HG02588 (cell line): Measurements from ENCODE around the gene ELANE.
"Not testable (repeated sequence)": the region's sequence is repeated elsewhere in the genome, so short reads cannot be mapped to it uniquely, and the experiment has no call there.

Experiments used
- ATAC-seq: cut with Tn5 transposase; IDR thresholded peaks from one replicate; pipeline ENCODE4 v1.9.1; 2021; ENCODE audit warnings: mild to moderate bottlenecking, moderate library complexity; ENCODE audit not compliant: unreplicated experiment

The ELANE gene

DNA sequence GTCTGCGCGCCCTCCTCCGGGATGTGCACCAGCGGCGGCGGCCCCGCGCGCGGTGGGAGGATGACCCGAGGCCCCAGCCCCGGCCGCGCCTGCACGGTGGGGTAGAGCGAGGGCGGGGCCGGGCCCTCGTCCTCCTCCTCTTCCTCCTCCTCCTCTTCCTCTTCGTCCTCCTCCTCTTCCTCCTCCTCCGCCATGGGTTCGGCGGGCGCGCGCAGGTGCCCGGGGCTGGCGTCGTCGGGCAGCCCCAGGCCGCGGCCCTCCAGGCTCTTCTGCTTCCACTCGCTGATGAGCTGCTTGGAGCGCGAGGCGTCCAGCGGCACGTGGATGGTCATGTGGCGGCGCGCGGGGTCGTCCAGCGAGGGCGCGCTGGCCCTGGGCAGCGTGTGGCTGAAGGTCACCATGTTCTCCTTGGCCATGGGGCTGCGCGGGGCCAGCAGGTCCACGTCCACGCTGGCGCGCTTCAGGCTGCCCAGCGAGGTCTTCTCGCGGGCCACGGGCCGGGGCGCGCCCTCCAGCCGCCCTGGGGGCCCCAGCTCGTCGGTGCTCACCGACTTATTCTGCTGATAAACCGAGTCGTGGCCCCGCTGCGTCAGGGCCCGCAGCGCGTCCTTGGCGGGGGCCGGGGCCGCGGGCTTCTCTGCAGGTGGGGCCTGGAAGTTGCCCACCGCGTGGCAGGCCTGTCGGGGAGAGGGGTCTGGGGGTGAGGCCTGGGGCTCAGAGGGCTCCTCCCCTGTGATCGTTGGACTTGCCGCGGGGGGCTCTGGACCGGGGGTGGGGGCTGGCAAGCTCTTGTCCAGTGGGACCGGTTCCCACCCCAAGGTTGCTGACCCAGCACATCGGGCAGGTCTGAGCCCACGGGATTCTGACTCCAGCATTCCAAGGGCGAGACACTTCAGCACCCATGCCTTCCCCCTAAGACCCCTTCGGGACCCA, 38.6 kb upstream of the ELANE start:
- ATAC-seq: no peak

DNA sequence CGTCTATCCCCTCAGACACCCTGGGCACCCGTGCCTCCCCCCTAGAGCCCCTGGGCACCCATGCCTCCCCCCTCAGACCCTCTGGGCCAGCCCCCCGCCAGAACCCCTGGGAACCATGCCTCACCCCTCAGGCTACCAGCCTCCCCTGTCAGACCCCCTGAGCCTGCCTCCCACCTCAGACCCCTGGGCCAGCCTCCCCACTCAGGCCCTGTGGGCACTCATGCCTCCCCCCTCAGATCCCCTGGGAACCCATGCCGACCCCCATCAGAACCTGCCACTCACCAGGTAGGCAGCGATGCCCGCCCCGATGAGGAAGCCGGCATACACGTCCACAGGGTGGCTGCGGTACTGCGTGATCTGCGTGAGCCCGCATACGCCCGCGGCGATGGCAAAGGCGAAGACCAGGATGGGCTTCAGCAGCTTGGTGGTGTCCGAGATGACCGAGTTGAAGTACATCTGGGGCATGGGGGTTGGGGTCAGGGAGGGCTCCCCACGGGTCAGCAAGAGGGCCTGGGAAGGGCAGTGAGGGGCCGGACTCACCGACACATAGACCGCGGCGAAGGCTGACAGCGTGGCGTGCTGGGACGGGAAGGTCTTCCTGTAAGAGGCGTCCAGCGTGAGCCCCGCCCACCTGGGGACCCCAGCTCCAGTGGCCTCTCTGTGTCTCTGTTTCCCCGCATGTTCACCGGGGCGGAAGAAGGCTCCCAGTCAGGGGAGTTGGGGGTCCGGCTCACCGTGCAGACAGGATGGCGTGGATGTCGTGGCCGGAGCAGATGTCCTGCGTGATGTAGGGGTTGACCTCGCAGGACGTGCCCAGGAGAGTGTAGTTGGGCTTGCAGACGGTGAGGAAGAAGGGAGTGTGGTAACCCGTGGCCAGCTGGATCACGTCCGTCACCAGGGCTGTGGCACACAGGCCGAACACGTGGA, 37.7 kb upstream of the ELANE start:
- ATAC-seq: no peak

DNA sequence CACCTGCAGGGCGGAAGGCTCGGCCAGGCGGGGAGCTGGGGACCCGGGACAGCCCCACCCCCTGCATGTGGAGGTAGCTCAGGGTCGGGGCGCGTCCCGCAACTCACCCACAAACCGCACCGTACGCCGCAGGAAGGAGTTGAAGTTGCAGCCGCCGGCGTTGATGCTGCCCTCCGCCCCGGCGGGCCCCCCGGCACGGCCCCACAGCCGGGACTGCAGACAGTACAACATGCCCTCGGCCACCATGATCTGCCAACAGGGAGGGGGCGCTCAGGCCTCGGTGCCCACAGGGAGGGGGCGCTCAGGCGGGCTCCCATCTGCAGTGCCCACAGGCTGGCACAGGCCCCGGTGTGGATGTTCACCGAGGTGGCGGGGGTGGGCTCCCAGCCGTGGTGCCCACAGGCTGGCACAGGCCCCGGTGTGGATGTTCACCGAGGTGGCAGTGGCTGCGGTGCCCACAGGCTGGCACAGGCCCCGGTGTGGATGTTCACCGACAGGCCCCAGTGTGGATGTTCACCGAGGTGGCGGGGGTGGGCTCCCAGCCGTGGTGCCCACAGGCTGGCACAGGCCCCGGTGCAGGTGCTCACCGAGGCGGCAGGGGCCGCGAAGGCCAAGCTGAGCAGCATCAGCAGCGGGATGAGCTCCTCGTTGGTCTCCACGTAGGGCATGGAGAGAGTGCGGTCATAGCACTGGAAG, 36.9 kb upstream of the ELANE start:
- no peak for ATAC-seq

DNA sequence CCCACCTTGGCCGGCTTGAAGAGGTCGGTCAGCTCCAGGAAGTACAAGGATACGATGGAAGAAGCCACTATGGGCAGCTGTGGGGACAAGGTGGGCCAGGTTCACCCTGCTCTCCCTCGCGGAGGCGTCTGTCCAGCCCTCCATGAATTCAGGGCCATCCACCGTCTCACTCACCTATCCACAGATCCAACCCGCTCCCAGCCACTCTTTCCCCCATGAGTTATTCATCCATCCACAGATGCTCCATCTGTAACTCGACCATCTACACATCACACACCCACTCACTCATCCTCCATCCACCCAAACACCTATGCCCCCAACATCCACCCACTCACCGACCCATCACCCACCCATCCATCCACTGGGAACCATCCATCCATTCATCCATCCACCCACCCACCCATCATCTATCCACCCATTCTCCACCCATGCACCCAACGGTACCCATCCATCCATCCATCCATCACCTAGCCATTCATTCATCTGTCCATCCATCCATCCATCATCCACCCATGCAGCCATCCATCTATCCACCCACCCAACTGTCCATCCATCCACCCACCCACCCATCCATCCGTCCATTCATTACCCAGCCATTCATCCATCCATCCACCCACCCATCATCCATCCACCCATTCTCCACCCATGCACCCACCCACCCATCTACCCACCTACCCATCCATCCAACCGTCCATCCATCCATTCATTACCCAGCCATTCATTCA, 36.2 kb upstream of the ELANE start:
- no peak for ATAC-seq

DNA sequence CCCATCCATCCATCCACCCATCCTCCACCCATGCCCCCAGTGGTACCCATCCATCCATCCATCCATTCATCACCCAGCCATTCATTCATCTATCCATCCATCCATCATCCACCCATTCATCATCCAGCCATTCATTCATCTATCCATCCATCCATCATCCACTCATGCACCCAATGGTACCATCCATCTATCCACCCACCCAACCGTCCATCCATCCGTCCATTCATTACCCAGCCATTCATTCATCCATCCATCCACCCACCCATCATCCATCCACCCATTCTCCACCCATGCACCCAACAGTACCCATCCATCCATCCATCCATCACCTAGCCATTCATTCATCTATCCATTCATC, 35.6 kb upstream of the ELANE start:
- ATAC-seq: no peak

DNA sequence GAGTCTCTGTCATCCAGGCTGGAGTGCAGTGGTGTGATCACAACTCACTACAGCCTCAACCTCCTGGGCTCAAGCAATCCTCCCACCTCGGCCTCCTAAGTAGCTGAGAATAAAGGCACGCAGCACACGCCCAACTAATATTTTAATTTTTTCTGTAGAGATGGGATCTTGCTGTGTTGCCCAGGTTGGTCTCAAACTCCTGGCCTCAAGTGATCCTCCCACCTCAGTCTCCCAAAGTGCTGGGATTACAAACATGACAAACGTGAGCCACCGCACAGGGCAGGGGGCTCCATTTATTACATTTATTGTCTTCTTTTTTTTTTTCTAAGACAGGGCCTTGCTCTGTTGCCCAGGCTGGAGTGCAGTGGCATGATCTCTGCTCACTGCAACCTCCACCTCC, 31.9 kb upstream of the ELANE start:
- ATAC-seq: not testable (repeated sequence)

DNA sequence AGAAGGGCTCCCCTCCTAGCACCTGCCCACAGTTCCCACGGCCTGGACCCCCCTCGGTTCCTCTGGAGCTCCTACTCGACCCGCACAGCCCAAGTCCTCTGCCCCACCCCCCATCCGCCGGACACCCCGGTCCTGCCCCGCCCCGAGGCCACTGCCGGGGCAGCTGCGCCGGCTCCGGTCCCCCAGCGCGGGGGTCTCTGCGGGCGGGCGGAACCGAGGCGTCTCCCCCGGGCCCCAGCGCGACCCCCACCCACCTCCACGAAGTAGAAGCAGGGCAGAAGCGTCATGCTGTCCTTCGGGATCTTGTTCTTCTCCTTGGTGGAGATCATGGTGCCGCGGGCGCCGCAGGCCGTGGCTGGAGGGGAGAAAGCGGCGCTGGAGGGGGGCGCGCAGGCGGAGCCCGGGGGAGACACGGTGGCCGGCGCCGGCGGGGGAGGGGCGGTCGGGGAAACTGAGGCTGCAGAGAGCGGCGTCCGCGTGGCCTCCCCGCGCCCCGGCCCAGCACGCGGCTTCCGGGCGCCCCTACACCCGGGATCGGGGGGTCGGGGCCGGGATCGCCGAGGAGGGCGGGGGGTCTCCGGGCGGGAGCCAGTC, 30.8 kb upstream of the ELANE start:
- ATAC-seq: no peak

DNA sequence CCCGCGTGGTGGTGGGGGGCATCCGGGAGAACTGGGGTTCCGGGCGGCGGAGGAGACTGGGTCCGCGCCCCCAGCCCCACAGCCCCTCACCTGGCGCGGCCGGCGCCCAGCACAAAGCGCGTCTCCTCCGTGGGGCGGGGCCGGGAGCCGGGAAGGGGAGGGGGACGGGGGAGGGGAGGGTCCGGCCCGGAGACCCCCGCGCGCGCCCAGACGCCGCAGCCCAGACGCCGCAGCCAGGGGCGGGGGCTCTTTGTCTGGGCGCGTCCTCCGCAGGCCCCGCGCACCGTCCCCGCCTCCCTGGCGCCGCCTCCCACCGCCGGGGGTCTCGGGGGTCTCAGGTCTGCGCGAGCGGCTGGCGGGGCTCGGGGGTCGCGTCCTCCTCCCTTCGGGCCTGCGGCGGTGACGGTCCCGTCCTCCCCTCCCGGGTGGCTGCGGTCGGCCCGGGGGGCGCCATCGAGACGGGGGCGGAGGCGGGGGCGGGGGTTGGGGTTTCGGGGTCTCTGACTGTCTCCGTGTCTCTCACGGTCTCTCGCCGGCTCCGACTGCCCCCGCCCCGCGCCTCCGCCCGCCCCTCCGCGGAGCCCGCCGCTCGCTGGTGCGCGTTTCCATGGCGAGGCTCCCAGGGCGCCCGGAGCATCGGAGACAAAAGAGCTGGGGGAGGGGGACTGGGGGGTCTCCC, 30.1 kb upstream of the ELANE start, which contains the start of gene PLPPR3:
PLPPR3 (minus strand) TSS at position 131 of the 679 bp plus-strand sequence. CDS start 396 bp downstream, outside the sequence.
- ATAC-seq: no peak

DNA sequence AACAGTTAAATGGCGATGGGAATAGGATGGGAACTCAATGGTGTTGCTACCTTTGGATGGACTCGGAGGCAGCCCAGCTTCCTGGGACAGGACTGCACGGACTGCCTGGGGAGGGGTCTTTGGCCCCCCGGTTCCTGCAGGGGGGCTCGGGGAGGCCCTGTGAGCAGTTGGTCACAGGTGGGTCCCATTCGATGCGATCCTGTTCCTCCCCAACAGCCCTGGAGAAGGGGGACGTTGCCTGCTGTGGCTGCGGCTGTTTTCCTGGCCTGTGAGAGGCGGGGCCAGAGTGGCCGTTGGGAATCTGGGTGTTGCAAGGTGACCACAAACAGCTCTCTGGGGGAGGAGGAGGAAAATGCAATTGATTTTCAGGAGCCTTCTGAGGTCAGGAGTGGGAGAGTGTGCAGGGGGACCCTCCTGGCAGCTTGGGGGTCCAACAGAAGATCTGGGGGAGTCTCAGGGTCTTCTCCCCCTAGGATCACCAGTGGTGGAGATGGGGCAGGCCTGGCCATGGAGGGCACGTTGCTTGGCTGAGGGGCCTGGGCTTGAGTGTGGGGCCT, 28.5 kb upstream of the ELANE start:
- ATAC-seq: no peak

DNA sequence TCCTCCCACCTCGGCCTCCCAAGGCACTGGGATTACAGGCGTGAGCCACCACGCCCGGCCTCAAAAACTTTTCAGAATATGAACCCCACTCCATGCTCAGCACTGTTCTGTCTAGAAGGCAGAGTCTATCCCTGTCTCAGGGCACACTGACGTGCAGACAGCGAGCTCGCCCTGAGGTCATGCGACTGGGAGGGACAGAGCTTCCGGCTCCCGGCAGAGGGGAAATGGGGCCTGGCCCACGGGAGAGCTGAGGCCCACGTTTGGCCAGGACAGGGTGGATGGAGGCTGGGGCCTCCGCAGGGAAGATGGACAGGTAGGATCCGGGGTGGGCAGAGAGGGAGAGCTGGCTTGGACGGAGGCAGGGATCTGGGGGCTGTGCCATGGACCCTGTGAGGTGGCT, 27.2 kb upstream of the ELANE start:
- no peak for ATAC-seq

DNA sequence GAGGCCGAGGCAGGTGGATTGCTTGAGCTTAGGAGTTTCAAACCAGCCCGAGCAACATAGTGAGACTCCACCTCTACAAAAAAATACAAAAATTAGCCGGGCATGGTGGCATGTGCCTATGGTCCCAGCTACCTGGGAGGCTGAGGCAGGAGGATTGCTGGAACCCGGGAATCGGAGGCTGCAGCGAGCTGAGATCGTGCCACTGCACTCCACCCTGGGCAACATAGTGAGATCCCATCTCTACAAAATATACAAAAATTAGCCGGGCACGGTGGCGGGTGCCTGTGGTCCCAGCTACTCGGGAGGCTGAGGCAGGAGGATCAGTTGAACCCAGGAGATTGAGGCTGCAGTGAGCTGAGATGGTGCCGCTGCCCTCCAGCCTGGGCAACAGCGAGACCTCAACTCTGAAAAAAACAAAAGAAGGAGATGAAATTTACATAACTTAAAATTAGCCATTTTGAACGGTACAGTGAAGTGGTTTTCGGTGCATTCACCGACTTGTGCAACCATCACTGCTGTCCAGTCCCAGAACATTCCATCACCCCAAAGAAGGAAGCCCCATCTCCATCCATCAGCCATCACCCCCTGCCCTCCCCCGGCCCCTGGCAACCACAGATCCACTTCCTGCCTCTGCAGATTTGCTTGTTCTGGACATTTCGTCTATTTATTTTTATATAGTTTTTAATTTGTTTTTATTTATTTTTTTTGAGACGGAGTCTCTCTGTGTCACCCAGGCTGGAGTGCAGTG, 26.0 kb upstream of the ELANE start:
- ATAC-seq: no peak

DNA sequence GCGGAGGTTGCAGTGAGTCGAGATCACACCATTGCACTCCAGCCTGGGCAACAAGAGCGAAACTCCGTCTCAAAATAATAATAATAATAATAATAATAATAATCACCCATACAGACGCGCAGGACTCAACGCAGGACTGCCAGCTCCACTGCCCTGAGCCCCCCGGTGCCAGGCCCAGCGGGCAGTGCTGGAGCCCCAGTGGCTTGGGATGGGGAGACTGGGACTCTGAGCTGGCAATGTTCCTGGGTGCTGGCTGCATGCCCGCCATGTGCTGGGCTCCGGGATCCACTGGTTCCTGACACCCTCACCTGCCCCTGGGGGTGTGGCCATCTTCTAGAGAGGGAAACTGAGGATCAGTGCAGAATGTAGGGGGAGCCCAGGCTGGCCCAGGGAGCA, 24.8 kb upstream of the ELANE start:
- no peak for ATAC-seq

DNA sequence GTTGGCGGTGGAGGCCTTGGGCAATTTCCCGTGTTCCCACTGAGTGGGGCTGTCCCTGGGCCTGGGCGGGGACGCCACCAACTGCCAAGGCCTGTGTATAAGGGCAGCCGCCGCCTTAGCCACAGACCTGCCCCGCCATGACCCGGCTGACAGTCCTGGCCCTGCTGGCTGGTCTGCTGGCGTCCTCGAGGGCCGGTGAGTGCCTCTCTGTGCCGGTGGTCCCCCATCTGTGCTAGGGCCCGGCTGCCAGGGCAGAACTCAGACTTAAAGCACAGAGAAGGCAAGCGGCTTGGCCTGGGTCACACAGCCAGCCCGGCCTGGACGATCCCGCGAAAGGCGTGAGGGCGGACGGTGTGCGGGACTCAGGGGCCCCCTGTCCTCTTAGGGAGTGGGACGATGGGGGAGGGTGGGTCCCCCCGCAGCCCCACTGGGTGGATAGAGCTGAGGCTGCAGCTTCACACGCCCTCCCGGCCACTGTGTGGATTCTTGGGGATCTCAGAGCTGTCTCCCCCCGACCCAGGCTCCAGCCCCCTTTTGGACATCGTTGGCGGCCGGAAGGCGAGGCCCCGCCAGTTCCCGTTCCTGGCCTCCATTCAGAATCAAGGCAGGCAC, 24.3 kb upstream of the ELANE start, which contains the start of gene AZU1:
AZU1 (plus strand) TSS at position 128 of the 612 bp plus-strand sequence; CDS start at position 138, 10 bp downstream.
- no peak for ATAC-seq

DNA sequence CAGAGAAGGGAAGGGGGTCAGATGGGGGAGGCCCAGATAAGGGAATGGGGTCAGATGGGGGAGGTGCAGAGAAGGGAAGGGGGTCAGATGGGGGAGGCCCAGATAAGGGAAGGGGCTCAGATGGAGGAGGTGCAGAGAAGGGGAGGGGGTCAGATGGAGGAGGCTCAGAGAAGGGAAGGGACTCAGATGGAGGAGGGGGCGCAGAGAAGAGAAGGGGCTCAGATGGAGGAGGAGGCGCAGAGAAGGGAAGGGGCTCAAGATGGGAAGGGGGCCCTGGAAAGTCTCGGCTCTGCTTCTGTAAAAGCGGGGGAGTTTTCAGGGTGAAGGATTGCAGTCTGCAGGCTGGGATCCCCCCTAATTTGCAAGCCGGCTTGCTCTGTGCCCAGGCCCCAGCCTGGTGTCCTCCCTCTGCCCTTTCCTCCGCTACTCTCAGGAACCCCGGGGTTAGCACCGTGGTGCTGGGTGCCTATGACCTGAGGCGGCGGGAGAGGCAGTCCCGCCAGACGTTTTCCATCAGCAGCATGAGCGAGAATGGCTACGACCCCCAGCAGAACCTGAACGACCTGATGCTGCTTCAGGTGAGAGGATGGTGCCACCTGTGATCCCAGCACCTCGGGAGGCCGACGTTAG, 22.9 kb upstream of the ELANE start:
- no peak for ATAC-seq

DNA sequence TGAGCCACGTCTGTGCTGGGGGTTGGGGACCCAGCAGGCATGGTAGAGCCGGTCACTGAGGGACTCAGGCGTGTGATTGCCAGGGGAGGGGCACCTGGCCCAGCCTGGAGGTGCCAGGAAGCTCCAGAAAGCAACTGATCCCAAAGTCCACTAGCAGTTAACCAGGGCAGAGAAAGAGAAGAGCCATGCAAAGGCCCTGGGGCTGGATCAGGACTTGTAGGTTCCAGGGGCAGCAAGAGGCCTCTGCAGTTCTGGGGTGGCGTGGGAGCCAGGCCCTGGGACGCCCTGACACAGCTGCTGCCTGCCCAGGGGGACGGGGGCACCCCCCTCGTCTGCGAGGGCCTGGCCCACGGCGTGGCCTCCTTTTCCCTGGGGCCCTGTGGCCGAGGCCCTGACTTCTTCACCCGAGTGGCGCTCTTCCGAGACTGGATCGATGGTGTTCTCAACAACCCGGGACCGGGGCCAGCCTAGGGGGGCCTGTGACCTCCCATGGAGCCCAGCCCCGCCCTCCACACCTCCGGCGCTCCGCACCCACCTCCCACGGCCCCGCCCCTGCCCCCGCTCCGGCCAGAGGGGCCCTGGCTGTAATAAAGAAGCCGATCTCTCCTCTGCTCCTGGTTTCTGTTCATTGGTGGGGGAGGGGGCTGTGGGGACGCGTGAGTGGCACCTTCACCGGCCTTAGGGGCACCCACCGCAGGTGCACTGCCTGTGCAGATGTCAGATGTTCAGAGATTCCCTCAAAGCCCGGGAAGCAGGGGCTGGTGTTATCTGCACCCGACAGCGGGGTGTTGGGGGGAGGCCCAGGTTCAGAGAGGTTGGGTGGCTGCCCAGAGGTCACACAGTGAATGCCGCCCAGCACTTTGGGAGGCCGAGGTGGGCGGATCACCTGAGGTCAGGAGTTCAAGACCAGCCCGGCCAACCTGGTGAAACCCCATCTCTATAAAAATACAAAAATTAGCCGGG, 20.4 kb upstream of the ELANE start:
- ATAC-seq: no peak

DNA sequence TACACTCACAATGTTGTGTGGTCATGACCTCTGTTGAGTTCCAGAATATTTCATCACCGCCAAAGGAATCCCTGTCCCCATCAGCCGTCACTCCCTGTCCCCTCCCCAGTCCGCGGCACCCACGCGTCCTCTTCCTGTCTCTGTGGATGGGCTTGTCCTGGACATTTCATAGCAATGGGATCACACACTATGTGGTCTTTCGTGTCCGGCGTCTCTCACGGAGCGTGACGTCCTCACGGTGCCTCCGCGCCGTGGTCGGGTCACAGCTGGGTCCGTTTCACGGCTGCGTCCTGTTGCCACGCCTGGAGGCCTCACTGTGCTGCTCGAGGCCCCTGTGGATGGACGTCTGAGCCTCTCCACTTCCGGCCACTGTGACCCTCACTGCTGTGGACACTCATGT, 17.9 kb upstream of the ELANE start:
- ATAC-seq: no peak
